ENCODE data around the gene WDR74.

The WDR74 gene

GRCh38 chr11:62805076-62805892, 34.1 kb downstream of the WDR74 start, which contains the start of gene NXF1:
Gene NXF1 (minus strand): TSS chr11:62805440. CDS start chr11:62805356, 84 bp downstream.
- Mint-ChIP-seq H3K4me3 (peak within 1 kb of the TSS; percentile 93), H3K27ac (peak within 1 kb of the TSS; percentile 94), H3K27me3 (no peaks in the 10 kb centered on the region), H3K4me1 (peaks cover 44% of the 10 kb centered on the region), H3K9me3 (no peaks in the 10 kb centered on the region), H3K36me3 (ENCODE audit: low read depth) (peaks cover 37% of the 10 kb centered on the region)
- ATAC-seq: peak; percentile 72
- DNase-seq: peak; percentile 98

DNA sequence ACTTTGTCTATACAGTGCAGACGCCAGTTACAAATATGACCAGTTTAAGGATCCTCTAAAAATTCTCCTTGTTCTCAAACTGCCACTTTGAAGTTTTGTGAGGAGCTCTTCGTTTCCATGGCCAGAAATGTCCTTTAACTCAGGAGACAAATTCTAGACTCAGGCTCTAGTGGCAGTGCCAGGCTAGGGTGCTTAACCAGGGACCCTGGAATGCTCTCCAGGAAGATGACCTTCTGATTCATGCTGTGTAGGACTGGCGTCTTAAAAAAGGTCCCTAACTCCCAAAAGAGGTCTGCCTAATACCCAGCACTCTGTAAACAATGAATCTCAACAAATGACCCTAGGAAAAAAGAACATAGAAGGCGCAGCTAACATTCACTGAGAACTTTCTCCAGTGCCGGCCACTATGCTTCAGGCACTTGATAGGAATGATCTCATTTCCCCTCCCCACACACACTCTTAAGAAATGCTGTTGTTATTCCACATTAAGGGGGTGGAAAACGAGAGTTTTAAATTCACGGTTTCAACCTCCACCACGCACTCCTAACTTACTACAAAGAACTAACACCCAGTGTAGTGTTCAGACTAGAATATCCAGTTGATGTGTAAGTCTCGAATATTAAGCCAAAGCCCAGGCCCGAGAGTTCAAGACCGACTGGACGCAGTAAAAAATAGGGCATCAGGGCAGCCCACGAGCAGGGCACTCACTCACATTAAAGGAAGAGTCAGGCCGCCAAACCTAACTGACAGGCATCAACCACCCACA, 34.9 kb downstream of the WDR74 start:
- H3K4me1 Mint-ChIP-seq: peaks cover 44% of the 10 kb centered on the region
- DNase-seq (no peak), ATAC-seq (peak; percentile 48)
- no peaks in the 10 kb centered on the region for H3K27me3 Mint-ChIP-seq
- H3K27ac Mint-ChIP-seq: peak overlapping the region; percentile 94
- H3K9me3 Mint-ChIP-seq: no peaks in the 10 kb centered on the region
- H3K36me3 Mint-ChIP-seq (ENCODE audit: low read depth): peaks cover 42% of the 10 kb centered on the region
- H3K4me3 Mint-ChIP-seq: peak overlapping the region; percentile 93

DNA sequence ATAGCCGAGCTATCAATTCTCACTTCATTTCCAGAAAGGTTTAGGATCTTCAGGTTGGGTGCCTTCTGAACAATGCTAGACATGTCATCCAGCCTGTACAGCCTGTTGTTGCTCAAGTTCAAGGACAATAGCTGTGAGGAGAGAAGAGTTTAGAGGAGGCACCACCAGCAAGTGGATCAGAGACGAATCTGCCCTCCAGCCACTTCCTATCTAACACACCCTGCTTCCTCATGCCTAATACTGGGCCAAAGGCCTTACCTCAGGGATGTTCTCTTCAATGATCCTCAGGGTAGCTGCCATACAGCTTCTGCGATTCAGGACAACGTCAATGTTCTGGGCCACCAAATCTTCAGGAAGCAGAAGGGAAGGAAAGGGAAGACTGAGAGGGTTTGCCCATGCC, 38.3 kb downstream of the WDR74 start:
- Mint-ChIP-seq H3K27ac (peak overlapping the region; percentile 44), H3K9me3 (no peaks in the 10 kb centered on the region), H3K4me1 (peaks cover 36% of the 10 kb centered on the region), H3K27me3 (no peaks in the 10 kb centered on the region), H3K36me3 (ENCODE audit: low read depth) (peaks cover 68% of the 10 kb centered on the region), H3K4me3 (no peak overlapping the region)
- ATAC-seq: no peak
- no peak for DNase-seq

GRCh38 chr11:62799486-62799885, 39.9 kb downstream of the WDR74 start:
- no peaks in the 10 kb centered on the region for H3K27me3 Mint-ChIP-seq
- peaks cover 29% of the 10 kb centered on the region for H3K4me1 Mint-ChIP-seq
- no peak overlapping the region for H3K27ac Mint-ChIP-seq
- DNase-seq (no peak), ATAC-seq (no peak)
- H3K4me3 Mint-ChIP-seq: no peak overlapping the region
- no peaks in the 10 kb centered on the region for H3K9me3 Mint-ChIP-seq
- peaks cover 75% of the 10 kb centered on the region for H3K36me3 Mint-ChIP-seq (ENCODE audit: low read depth)

DNA sequence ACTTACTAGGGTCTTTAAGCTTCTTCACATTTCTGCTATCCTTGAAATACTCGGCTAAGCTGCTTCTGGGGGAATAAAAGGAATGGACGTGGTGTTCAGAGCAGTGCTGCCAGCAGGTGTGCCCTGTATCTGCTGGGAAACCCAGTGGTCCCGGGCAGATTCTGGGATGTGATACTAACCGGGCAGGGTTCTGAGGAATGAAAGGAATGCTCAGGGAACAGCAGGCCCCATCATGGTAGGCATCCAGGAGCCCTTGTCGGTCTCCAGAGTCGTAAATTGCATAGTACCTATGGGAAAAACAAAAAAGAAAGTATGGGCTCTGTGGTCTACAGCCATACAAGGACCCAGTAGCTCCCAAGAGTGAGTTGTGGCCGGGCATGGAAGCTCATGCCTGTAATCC, 43.1 kb downstream of the WDR74 start:
- Mint-ChIP-seq H3K27me3 (no peaks in the 10 kb centered on the region), H3K9me3 (no peaks in the 10 kb centered on the region), H3K36me3 (ENCODE audit: low read depth) (peaks cover 66% of the 10 kb centered on the region), H3K27ac (no peak overlapping the region), H3K4me1 (peaks cover 11% of the 10 kb centered on the region), H3K4me3 (no peak overlapping the region)
- no peak for ATAC-seq
- DNase-seq: no peak

DNA sequence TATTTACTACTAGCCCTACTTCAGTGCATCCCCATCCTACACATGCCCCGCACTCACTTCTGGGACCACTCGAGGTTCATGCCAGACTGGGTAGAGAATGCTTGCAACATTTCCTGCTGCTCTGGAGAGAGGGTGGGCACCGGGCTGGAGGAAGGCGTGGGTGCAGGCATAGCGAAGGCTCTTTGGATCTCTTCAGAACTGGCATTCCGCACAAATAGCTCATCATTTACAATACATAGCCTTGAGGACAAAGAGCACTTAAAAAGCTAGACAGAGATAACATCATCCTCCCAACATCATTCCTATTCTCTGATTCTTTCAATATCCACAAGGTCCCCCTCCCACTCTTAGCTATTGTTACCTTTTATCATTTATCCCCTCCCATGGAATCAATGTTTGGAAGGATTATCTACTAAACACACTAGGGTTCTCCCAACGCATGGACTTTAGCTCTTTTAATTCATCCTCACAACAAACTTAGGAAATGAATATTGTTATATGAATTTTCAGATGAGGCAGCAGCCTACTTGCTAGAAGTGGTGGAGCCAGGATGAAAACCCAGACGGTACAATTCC, 45.1 kb downstream of the WDR74 start:
- Mint-ChIP-seq H3K4me1 (peaks cover 26% of the 10 kb centered on the region), H3K4me3 (no peak overlapping the region), H3K27me3 (no peaks in the 10 kb centered on the region), H3K36me3 (ENCODE audit: low read depth) (peaks cover 71% of the 10 kb centered on the region), H3K9me3 (no peaks in the 10 kb centered on the region), H3K27ac (peak overlapping the region; percentile 33)
- ATAC-seq (no peak), DNase-seq (no peak)

GRCh38 chr11:62792202-62792575, 47.2 kb downstream of the WDR74 start:
- Mint-ChIP-seq H3K9me3 (no peaks in the 10 kb centered on the region), H3K36me3 (ENCODE audit: low read depth) (peaks cover 58% of the 10 kb centered on the region), H3K27ac (peak overlapping the region; percentile 89), H3K4me1 (peaks cover 44% of the 10 kb centered on the region), H3K4me3 (peak overlapping the region; percentile 92), H3K27me3 (no peaks in the 10 kb centered on the region)
- no peak for DNase-seq
- ATAC-seq: no peak

- peak; percentile 81 for ATAC-seq
- peaks cover 53% of the 10 kb centered on the region for H3K36me3 Mint-ChIP-seq (ENCODE audit: low read depth)
- H3K4me1 Mint-ChIP-seq: peaks cover 44% of the 10 kb centered on the region
These were observed 47.7 kb downstream of the WDR74 start, which contains the start of gene TMEM223 for GRCh38 chr11:62791501-62792201. Gene TMEM223 (minus strand): TSS chr11:62792006. CDS start chr11:62791994, 12 bp downstream.

DNA sequence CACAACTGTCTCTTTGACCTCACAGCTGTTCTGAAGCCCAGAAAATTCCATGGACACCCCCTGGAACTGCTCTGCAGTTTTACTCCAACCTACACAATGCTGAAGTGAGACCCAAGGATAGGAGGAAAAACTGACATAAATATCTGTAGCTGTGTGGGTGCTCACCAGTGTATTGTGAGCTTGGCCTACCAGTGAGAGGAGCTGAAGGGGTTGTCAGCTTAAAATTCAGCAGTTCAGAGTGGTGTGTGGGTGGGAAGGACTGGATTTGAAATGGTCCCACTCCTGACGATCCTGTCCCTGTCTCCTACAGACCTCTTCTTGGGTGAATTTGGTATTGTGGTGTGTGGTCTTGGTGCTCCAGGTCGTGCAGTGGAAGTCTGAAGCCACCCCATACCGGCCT, 49.8 kb downstream of the WDR74 start:
- peaks cover 38% of the 10 kb centered on the region for H3K36me3 Mint-ChIP-seq (ENCODE audit: low read depth)
- no peak for ATAC-seq

More at GRCh38 chr11:62791501-62792201, 47.7 kb downstream of the WDR74 start, which contains the start of gene TMEM223:
- H3K27me3 Mint-ChIP-seq: no peaks in the 10 kb centered on the region
- H3K27ac Mint-ChIP-seq: peak within 1 kb of the TSS; percentile 89
- no peaks in the 10 kb centered on the region for H3K9me3 Mint-ChIP-seq
- peak; percentile 94 for DNase-seq
- H3K4me3 Mint-ChIP-seq: peak within 1 kb of the TSS; percentile 92

DNA sequence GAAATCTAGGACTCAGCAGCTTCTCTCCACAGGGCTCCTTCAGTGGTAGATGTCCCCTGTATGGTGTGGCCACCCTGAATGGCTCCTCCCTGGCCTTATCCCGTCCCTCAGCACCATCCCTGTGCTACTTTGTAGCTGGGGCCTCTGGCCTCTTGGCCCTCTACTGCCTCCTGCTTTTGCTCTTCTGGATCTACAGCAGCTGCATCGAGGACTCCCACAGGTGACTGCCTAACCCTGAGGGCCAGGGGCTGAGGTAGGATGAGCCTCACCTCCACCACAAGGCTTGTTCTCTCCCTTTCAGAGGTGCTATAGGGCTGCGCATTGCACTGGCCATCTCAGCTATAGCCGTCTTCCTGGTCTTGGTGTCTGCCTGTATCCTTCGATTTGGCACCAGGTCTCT, 50.4 kb downstream of the WDR74 start:
- ATAC-seq (no peak), DNase-seq (no peak)
- peaks cover 53% of the 10 kb centered on the region for H3K4me1 Mint-ChIP-seq
- no peaks in the 10 kb centered on the region for H3K27me3 Mint-ChIP-seq
- H3K9me3 Mint-ChIP-seq: no peaks in the 10 kb centered on the region
- H3K4me3 Mint-ChIP-seq: peak overlapping the region; percentile 92
- H3K27ac Mint-ChIP-seq: peak overlapping the region; percentile 89
- peaks cover 33% of the 10 kb centered on the region for H3K36me3 Mint-ChIP-seq (ENCODE audit: low read depth)

More for the DNA sequence above, 49.8 kb downstream of the WDR74 start:
- Mint-ChIP-seq H3K27me3 (no peaks in the 10 kb centered on the region), H3K9me3 (no peaks in the 10 kb centered on the region), H3K27ac (peak overlapping the region; percentile 89), H3K4me3 (peak overlapping the region; percentile 92), H3K4me1 (peaks cover 53% of the 10 kb centered on the region)
- DNase-seq: no peak

DNA sequence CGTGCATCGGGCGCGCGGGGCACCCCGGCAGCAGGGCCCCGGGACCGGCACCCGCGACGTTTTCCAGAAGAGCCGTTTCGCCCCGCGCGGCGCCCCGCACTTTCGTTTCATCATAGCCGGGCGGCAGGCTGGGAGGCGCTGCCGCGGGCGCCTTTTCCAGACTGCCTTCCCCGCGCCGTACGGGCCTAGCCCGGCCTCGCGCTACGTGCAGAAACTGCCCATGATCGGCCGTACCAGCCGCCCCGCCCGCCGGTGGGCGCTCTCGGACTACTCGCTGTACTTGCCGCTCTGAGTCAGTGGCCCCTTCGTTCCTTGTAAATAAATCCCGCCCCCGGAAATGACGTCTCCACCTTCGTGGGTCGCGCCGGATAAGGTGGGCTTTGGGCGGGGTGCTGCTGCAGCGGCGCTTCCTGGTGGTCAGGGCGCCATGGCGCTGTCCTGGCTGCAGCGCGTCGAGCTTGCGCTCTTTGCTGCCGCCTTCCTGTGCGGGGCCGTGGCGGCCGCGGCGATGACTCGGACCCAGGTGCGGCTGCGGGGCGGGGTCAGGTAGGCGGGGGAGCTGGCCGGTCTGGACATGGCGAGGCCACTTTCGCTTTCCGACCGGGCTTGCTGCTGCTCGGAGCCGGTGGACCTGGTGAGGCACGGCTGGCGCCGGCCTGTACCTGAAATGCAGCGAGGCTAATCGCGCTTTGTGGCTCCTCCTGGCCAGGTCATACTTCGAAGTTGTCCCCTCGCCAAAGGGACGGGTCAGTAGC, 52.2 kb downstream of the WDR74 start, which contains the start of gene TMEM179B:
TSS of gene TMEM179B (plus strand) at position 398 of the 755 bp plus-strand sequence. CDS start at position 428, 30 bp downstream.
- no peaks in the 10 kb centered on the region for H3K9me3 Mint-ChIP-seq

DNA sequence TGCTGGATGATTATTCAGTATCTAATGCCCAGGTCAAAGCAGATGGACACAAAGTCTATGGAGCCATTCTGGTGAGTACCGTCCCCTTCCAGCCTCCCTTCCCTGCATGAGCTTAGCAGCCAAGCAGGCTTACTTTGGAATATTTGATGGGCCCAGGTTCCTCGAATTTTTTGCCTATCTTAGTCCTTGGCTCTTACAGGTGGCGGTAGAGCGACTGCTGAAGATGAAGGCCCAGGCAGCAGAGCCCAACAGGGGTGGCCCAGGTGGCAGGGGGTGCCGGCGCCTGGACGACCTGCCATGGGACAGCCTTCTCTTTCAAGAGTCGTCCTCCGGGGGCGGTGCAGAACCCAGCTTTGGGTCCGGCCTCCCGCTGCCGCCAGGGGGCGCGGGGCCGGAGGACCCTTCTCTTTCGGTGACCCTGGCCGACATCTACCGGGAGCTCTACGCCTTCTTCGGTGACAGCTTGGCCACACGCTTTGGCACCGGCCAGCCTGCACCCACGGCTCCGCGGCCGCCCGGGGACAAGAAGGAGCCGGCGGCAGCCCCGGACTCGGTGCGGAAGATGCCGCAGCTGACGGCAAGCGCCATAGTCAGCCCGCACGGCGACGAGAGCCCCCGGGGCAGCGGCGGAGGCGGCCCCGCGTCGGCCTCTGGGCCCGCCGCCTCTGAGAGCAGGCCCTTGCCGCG, 52.9 kb downstream of the WDR74 start:
- peak overlapping the region; percentile 84 for H3K27ac Mint-ChIP-seq
- peak overlapping the region; percentile 83 for H3K4me3 Mint-ChIP-seq
- DNase-seq: peak; percentile 90
- ATAC-seq: peak; percentile 75
- H3K4me1 Mint-ChIP-seq: peaks cover 44% of the 10 kb centered on the region
- no peaks in the 10 kb centered on the region for H3K9me3 Mint-ChIP-seq
- H3K27me3 Mint-ChIP-seq: no peaks in the 10 kb centered on the region
- H3K36me3 Mint-ChIP-seq (ENCODE audit: low read depth): peaks cover 20% of the 10 kb centered on the region

More for the DNA sequence above, 52.2 kb downstream of the WDR74 start, which contains the start of gene TMEM179B:
- Mint-ChIP-seq H3K36me3 (ENCODE audit: low read depth) (peaks cover 23% of the 10 kb centered on the region), H3K4me1 (peaks cover 47% of the 10 kb centered on the region), H3K27me3 (no peaks in the 10 kb centered on the region), H3K27ac (peak within 1 kb of the TSS; percentile 84), H3K4me3 (peak within 1 kb of the TSS; percentile 92)
- ATAC-seq (peak; percentile 79), DNase-seq (peak; percentile 99)
